Uterus (tissue), 4 donors: ENCODE results near the gene GRIA1. TPM values are rescaled to one million over a fixed set of nuclear protein-coding genes. Genes with fewer than 3 reads are reported as not detected.

ENCODE experiments used
- DNase-seq, 2 donors: peaks; one replicate each; pipeline ENCODE4 v3.0.0-alpha.2; 2019 to 2020
- H3K27ac ChIP-seq, 2 donors: fragments of 200-600 bp; sonication (generic); 1 replicate in 1 of 2; 2 replicates in 1 of 2; pipeline ENCODE4 v1.5.1; 2016 to 2018
- H3K27me3 ChIP-seq, 2 donors: fragments of 200-600 bp; sonication (generic); one replicate each; pipeline ENCODE4 v1.5.1; 2018 to 2019; ENCODE audit warnings: control low read depth in 1 of 2
- H3K36me3 ChIP-seq, 2 donors: fragments of 200-600 bp; sonication (generic); one replicate each; pipeline ENCODE4 v1.5.1; 2019; ENCODE audit warnings: control low read depth in 1 of 2
- H3K4me1 ChIP-seq, 2 donors: fragments of 200-600 bp; sonication (generic); one replicate each; pipeline ENCODE4 v1.5.1; 2018 to 2019; ENCODE audit warnings: control low read depth in 1 of 2
- H3K4me3 ChIP-seq, 2 donors: fragments of 200-600 bp; sonication (generic); 1 replicate in 1 of 2; 2 replicates in 1 of 2; pipeline ENCODE4 v1.5.1; 2018 to 2019; ENCODE audit warnings: mild to moderate bottlenecking in 1 of 2
- H3K9me3 ChIP-seq, 2 donors: fragments of 200-600 bp; sonication (generic); one replicate each; pipeline ENCODE4 v1.5.1; 2019; ENCODE audit warnings: control low read depth in 1 of 2
- CTCF ChIP-seq, 4 experiments: fragments of 200-600 bp in 2 of 4; fragments of 450-650 bp in 2 of 4; sonication (generic) in 2 of 4; IDR thresholded peaks; one replicate each; pipeline ENCODE4 v1.5.1; 2016 to 2019; ENCODE audit warnings: antibody characterized with exemption in 4 of 4, mild to moderate bottlenecking in 2 of 4, moderate library complexity in 1 of 4
- POLR2A ChIP-seq, 2 donors: fragments of 450-650 bp; IDR thresholded peaks; one replicate each; pipeline ENCODE4 v1.6.1; 2016; ENCODE audit warnings: antibody characterized with exemption in 2 of 2, mild to moderate bottlenecking in 1 of 2, moderate library complexity in 1 of 2
- intact Hi-C: fragments of 100-400 bp; cut with DNase I; formaldehyde crosslinking; loops from one replicate; pipeline ENCODE4 v1.15.1; 2023; ENCODE audit warnings: low total_unique reads
- total RNA-seq, 4 donors: library from RNA; depleted of rRNA in 3 of 4; stranded (reverse); fragments of >200 nt in 3 of 4; gene quantifications; one replicate each; pipeline versions ENCODE4 v1.1.0 to v1.2.4, GENCODE V29; 2014 to 2023
- donor health status: DM: yes; HTN: yes; CAD: no.

The GRIA1 gene
- total RNA-seq, 4 donors from 2014 or later, result 0.37 to 24.1 (median 1.5) TPM; not detected in 1

- H3K4me1 ChIP-seq, result no peaks in the 10 kb centered on the region
- H3K36me3 ChIP-seq, result no peaks in the 10 kb centered on the region
- no peak overlapping the region for H3K27ac ChIP-seq
- no peaks in the 10 kb centered on the region for H3K9me3 ChIP-seq
- TF ChIP-seq POLR2A (IDR thresholded peaks at IDR 0.05) (no peak), CTCF (IDR thresholded peaks at IDR 0.05) (no peak)
- no peaks in the 10 kb centered on the region for H3K27me3 ChIP-seq
- no peak for DNase-seq
- intact Hi-C loops, result no loop called here
- no peak overlapping the region for H3K4me3 ChIP-seq
Measured at GRCh38 chr5:153765987-153766386, 275.5 kb downstream of the GRIA1 start.

- TF ChIP-seq POLR2A (IDR thresholded peaks at IDR 0.05) (no peak), CTCF (IDR thresholded peaks at IDR 0.05) (no peak)
- no peaks in the 10 kb centered on the region for H3K4me1 ChIP-seq
- H3K9me3 ChIP-seq, result no peaks in the 10 kb centered on the region
- intact Hi-C loops, result no loop called here
- no peaks in the 10 kb centered on the region for H3K27me3 ChIP-seq
- DNase-seq, result no peak
- H3K4me3 ChIP-seq, result no peak overlapping the region
- H3K27ac ChIP-seq, result no peak overlapping the region
- no peaks in the 10 kb centered on the region for H3K36me3 ChIP-seq
Measured at GRCh38 chr5:153767221-153768188, 277.0 kb downstream of the GRIA1 start.

GRCh38 chr5:153770066-153770465 is 279.6 kb downstream of the GRIA1 start:
- intact Hi-C loops, result no loop called here

GRCh38 chr5:153774686-153775085 is 284.2 kb downstream of the GRIA1 start:
- DNase-seq, result no peak
- H3K9me3 ChIP-seq, result no peaks in the 10 kb centered on the region

More at GRCh38 chr5:153770066-153770465, 279.6 kb downstream of the GRIA1 start:
- TF ChIP-seq POLR2A (IDR thresholded peaks at IDR 0.05), result no peak
- TF ChIP-seq CTCF (IDR thresholded peaks at IDR 0.05), result no peak
- H3K4me3 ChIP-seq, result no peak overlapping the region
- no peaks in the 10 kb centered on the region for H3K36me3 ChIP-seq
- H3K27me3 ChIP-seq, result no peaks in the 10 kb centered on the region
- no peak overlapping the region for H3K27ac ChIP-seq
- DNase-seq, result no peak
- no peaks in the 10 kb centered on the region for H3K9me3 ChIP-seq
- H3K4me1 ChIP-seq, result no peaks in the 10 kb centered on the region

More at GRCh38 chr5:153774686-153775085, 284.2 kb downstream of the GRIA1 start:
- Histone ChIP-seq H3K4me3 (no peak overlapping the region), H3K27ac (no peak overlapping the region), H3K36me3 (no peaks in the 10 kb centered on the region), H3K27me3 (no peaks in the 10 kb centered on the region), H3K4me1 (no peaks in the 10 kb centered on the region)
- TF ChIP-seq POLR2A (IDR thresholded peaks at IDR 0.05), result no peak
- no peak for TF ChIP-seq CTCF (IDR thresholded peaks at IDR 0.05)
- intact Hi-C loops, result no loop called here
